RWPE2 (cell line): ENCODE measurements around the gene PSD2.

Experiments
- ATAC-seq: fragments of 200-7000 bp; cut with Tn5 transposase; 3 replicates; pipeline ENCODE4 v1.9.1; 2021; ENCODE audit warnings: low read depth
- DNase-seq: peaks from one replicate; pipeline ENCODE4 v3.0.0-alpha.2; 2020; ENCODE audit warnings: low spot score
- H3K27ac ChIP-seq: fragments of 450-650 bp; 2 replicates; pipeline ENCODE4 v1.5.1; 2017; ENCODE audit warnings: mild to moderate bottlenecking; ENCODE audit not compliant: poor library complexity, severe bottlenecking
- H3K27me3 ChIP-seq: fragments of 250-450 bp; sonication (Bioruptor Pico); 2 replicates; pipeline ENCODE4 v1.5.1; 2021; ENCODE audit warnings: mild to moderate bottlenecking, moderate library complexity; ENCODE audit not compliant: insufficient read depth, poor library complexity, severe bottlenecking
- H3K36me3 ChIP-seq: fragments of 250-450 bp; sonication (Bioruptor Pico); 2 replicates; pipeline ENCODE4 v1.5.1; 2020; ENCODE audit warnings: low read depth, mild to moderate bottlenecking, moderate library complexity
- H3K4me1 ChIP-seq: fragments of 250-450 bp; sonication (Bioruptor Pico); 2 replicates; pipeline ENCODE4 v1.5.1; 2021; ENCODE audit warnings: mild to moderate bottlenecking, moderate library complexity; ENCODE audit not compliant: insufficient read depth, poor library complexity, severe bottlenecking
- H3K4me3 ChIP-seq: fragments of 250-450 bp; sonication (Bioruptor Pico); 2 replicates; pipeline ENCODE4 v1.5.1; 2021; ENCODE audit warnings: mild to moderate bottlenecking, moderate library complexity; ENCODE audit not compliant: severe bottlenecking
- H3K9me3 ChIP-seq: fragments of 250-450 bp; sonication (Bioruptor Pico); 2 replicates; pipeline ENCODE4 v1.5.1; 2021; ENCODE audit warnings: mild to moderate bottlenecking, moderate library complexity; ENCODE audit not compliant: severe bottlenecking
- CTCF ChIP-seq: fragments of 450-650 bp; IDR thresholded peaks from one replicate; pipeline ENCODE4 v1.5.1; 2017; ENCODE audit warnings: mild to moderate bottlenecking, moderate library complexity; ENCODE audit not compliant: poor library complexity, severe bottlenecking

The PSD2 gene

DNA sequence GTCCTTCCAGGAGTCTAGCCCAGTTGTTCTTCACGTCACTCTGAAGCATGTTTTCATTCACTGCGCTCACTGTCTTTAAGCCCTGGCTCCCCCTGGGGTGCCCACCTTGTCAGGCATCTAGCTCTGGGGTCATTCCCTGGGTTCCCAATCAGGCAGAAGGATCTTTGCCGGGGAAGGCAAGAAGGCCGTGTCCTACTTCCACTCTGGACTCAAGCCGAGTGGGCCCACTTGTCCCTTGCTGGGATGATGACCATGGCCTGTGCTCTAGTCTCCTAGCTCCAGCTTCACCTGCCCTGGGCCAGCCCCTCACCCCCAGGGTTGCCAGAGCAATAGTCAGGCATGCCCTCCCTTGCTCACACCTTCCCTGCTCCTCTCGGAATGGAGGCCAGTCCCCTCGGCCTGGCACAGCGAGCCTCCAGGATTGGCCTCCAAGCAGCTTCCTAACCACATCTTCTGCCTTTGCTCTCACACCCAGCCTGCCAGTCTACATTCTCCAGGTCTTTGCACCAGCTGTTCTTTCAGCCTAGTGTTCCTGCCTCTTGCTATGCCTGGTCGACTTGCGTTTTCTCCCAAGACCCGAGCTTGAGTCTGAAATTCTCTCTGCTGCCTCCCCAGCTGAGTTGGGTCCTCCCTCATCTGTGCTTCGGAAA is 32.2 kb upstream of the PSD2 start:
- TF ChIP-seq CTCF = no peak
- DNase-seq (no peak), ATAC-seq (no peak)
- Histone ChIP-seq H3K4me1 (no peaks in the 10 kb centered on the region), H3K27me3 (peaks cover 19% of the 10 kb centered on the region), H3K36me3 (no peaks in the 10 kb centered on the region), H3K4me3 (no peak overlapping the region), H3K9me3 (no peaks in the 10 kb centered on the region), H3K27ac (no peak overlapping the region)

- Histone ChIP-seq H3K27me3 (peaks cover 19% of the 10 kb centered on the region), H3K4me1 (no peaks in the 10 kb centered on the region), H3K27ac (no peak overlapping the region), H3K9me3 (no peaks in the 10 kb centered on the region), H3K36me3 (no peaks in the 10 kb centered on the region), H3K4me3 (no peak overlapping the region)
- TF ChIP-seq CTCF = no peak
- ATAC-seq = no peak
- DNase-seq = no peak
These were observed 31.4 kb upstream of the PSD2 start for GRCh38 chr5:139763930-139764791.

DNA sequence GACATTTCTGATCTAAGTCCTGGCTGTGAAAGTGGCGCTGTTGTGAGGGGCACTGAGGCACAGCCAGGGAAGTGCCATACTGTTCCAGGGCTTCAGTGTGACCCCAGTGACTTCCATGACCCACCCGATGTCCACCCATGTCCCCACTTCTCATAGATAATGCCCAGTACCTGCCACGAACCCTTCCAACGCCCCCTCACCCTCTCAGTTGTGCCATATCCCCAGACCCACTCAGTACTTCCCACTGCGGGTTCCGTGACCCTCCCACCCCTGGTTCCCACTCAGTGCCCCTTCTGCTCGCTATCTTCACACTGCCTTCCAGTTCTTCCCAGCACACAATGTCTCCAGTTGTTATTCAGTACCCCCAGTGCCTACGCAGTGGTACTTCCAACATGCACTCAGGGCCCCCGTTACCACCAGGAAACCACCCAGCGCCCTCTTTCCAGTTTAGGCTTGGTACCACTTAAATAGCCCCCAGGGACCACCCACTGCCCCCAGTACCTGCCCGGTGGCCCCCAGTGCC is 30.7 kb upstream of the PSD2 start:
- no peaks in the 10 kb centered on the region for H3K9me3 ChIP-seq
- H3K4me3 ChIP-seq = no peak overlapping the region
- H3K27me3 ChIP-seq = peaks cover 19% of the 10 kb centered on the region
- no peak overlapping the region for H3K27ac ChIP-seq
- ATAC-seq (no peak), DNase-seq (no peak)
- H3K36me3 ChIP-seq = no peaks in the 10 kb centered on the region
- H3K4me1 ChIP-seq = no peaks in the 10 kb centered on the region
- TF ChIP-seq CTCF = no peak

GRCh38 chr5:139765409-139766217 is 30.0 kb upstream of the PSD2 start:
- Histone ChIP-seq H3K27me3 (peaks cover 19% of the 10 kb centered on the region), H3K9me3 (no peaks in the 10 kb centered on the region), H3K4me1 (no peaks in the 10 kb centered on the region), H3K36me3 (no peaks in the 10 kb centered on the region), H3K27ac (no peak overlapping the region), H3K4me3 (peak overlapping the region; percentile 42)
- ATAC-seq = peak; percentile 82
- DNase-seq = peak; percentile 84
- peak; percentile 100 for TF ChIP-seq CTCF
